SK-N-SH treated with all-trans-retinoic acid at 6 μM for 48 hours (cell line): ENCODE measurements around the gene SPATS2.

Source experiments
- ATAC-seq: fragments of 200-7000 bp; cut with Tn5 transposase; 3 replicates; pipeline ENCODE4 v1.9.1; 2020; ENCODE audit warnings: mild to moderate bottlenecking, moderate library complexity
- ARNTL ChIP-seq: fragments of 450-650 bp; formaldehyde crosslinking; IDR thresholded peaks from 2 replicates; pipeline ENCODE4 v1.5.0; 2020; ENCODE audit warnings: low read depth, mild to moderate bottlenecking, moderate library complexity, borderline replicate concordance
- BACH2 ChIP-seq: fragments of 250-450 bp; sonication (Bioruptor Pico); IDR thresholded peaks from 2 replicates; pipeline ENCODE4 v1.9.0; 2021; ENCODE audit warnings: mild to moderate bottlenecking, borderline replicate concordance
- CSDC2 ChIP-seq: fragments of 250-450 bp; sonication (Bioruptor Pico); IDR thresholded peaks from 2 replicates; pipeline ENCODE4 v1.5.0; 2020; ENCODE audit warnings: mild to moderate bottlenecking, moderate library complexity
- ESRRG ChIP-seq: fragments of 250-450 bp; sonication (Bioruptor Pico); IDR thresholded peaks from 2 replicates; pipeline ENCODE4 v1.6.1; 2021; ENCODE audit warnings: mild to moderate bottlenecking
- ISL1 ChIP-seq: fragments of 250-450 bp; sonication (Bioruptor Pico); IDR thresholded peaks from 2 replicates; pipeline ENCODE4 v2.1.2; 2022; ENCODE audit warnings: mild to moderate bottlenecking, moderate library complexity
- PPARA ChIP-seq: fragments of 250-450 bp; sonication (Bioruptor Pico); IDR thresholded peaks from 2 replicates; pipeline ENCODE4 v1.5.0; 2020; ENCODE audit warnings: mild to moderate bottlenecking, borderline replicate concordance
- RARB ChIP-seq: fragments of 250-450 bp; sonication (Bioruptor Pico); IDR thresholded peaks from 2 replicates; pipeline ENCODE4 v1.8.0; 2021; ENCODE audit warnings: mild to moderate bottlenecking, moderate library complexity
- SNAI2 ChIP-seq: fragments of 250-450 bp; sonication (Bioruptor Pico); IDR thresholded peaks from 2 replicates; pipeline ENCODE4 v1.5.0; 2020; ENCODE audit warnings: mild to moderate bottlenecking, moderate library complexity
- TCF4 ChIP-seq: fragments of 250-450 bp; sonication (Bioruptor Pico); IDR thresholded peaks from 2 replicates; pipeline ENCODE4 v1.8.0; 2021; ENCODE audit warnings: mild to moderate bottlenecking, moderate library complexity, borderline replicate concordance
- TOX ChIP-seq: fragments of 250-450 bp; sonication (Bioruptor Pico); IDR thresholded peaks from 2 replicates; pipeline ENCODE4 v1.8.0; 2021; ENCODE audit warnings: mild to moderate bottlenecking, moderate library complexity, borderline replicate concordance
- ZC3H10 ChIP-seq: fragments of 250-450 bp; sonication (Bioruptor Pico); IDR thresholded peaks from 2 replicates; pipeline ENCODE4 v1.5.1; 2021; ENCODE audit warnings: mild to moderate bottlenecking, moderate library complexity
- ZFP3 ChIP-seq: fragments of 250-450 bp; sonication (Bioruptor Pico); IDR thresholded peaks from 2 replicates; pipeline ENCODE4 v1.5.0; 2020; ENCODE audit warnings: mild to moderate bottlenecking, moderate library complexity
- ZFP30 ChIP-seq: fragments of 450-650 bp; formaldehyde crosslinking; IDR thresholded peaks from 2 replicates; pipeline ENCODE4 v1.5.0; 2022; ENCODE audit warnings: mild to moderate bottlenecking, moderate library complexity
- ZNF565 ChIP-seq: fragments of 450-650 bp; formaldehyde crosslinking; conservative IDR thresholded peaks from 2 replicates; pipeline ENCODE4 v1.5.0; 2020; ENCODE audit warnings: low read depth, mild to moderate bottlenecking, moderate library complexity
- ZNF70 ChIP-seq: fragments of 450-650 bp; formaldehyde crosslinking; IDR thresholded peaks from 2 replicates; pipeline ENCODE4 v1.5.0; 2020; ENCODE audit warnings: mild to moderate bottlenecking, moderate library complexity
- ZNF8 ChIP-seq: fragments of 450-650 bp; formaldehyde crosslinking; IDR thresholded peaks from 2 replicates; pipeline ENCODE4 v1.5.0; 2020; ENCODE audit warnings: mild to moderate bottlenecking, moderate library complexity
- TF ChIP-seq, protein P1 (sequence below): fragments of 250-450 bp; sonication (Bioruptor Pico); IDR thresholded peaks from 2 replicates; pipeline ENCODE4 v1.8.0; 2021; ENCODE audit warnings: low read depth, mild to moderate bottlenecking, moderate library complexity, borderline replicate concordance
- TF ChIP-seq, protein P2 (sequence below): fragments of 250-450 bp; sonication (Bioruptor Pico); IDR thresholded peaks from 2 replicates; pipeline ENCODE4 v1.5.0; 2020; ENCODE audit warnings: mild to moderate bottlenecking, moderate library complexity
- TF ChIP-seq, protein P3 (sequence below): fragments of 250-450 bp; sonication (Bioruptor Pico); IDR thresholded peaks from 2 replicates; pipeline ENCODE4 v1.8.0; 2020; ENCODE audit warnings: mild to moderate bottlenecking, moderate library complexity, borderline replicate concordance
- TF ChIP-seq, protein P4 (sequence below): fragments of 250-450 bp; sonication (Bioruptor Pico); IDR thresholded peaks from 2 replicates; pipeline ENCODE4 v1.5.1; 2020; ENCODE audit warnings: low read depth, mild to moderate bottlenecking, moderate library complexity

SPATS2 gene

DNA sequence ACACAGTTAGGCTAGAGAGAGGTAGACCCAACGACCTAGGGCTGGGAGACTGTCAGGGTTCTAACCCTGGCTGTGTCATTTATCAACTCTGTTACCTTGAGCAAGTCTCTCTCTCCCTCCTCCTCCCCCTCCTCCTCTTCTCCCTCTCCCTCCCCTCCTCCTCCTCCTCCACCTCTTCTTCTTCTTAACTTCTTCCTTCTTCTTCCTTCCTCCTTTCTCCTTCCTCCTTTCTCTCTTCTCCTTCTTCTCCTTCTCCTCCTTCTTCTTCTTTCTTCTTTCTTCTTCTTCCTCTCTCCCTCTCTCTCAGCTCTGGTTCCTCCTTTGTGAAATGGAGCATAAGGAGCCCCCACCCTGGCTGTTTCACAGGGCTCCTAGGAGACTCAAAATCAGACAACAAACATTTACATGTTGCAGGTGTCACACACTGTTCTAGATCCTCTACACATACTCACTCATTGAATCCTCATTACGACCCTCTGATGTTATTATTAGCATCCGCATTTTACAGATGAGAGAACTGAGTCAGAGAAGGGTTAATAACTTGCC, 169.3 kb downstream of the SPATS2 start:
- TF ChIP-seq, protein P1, sequence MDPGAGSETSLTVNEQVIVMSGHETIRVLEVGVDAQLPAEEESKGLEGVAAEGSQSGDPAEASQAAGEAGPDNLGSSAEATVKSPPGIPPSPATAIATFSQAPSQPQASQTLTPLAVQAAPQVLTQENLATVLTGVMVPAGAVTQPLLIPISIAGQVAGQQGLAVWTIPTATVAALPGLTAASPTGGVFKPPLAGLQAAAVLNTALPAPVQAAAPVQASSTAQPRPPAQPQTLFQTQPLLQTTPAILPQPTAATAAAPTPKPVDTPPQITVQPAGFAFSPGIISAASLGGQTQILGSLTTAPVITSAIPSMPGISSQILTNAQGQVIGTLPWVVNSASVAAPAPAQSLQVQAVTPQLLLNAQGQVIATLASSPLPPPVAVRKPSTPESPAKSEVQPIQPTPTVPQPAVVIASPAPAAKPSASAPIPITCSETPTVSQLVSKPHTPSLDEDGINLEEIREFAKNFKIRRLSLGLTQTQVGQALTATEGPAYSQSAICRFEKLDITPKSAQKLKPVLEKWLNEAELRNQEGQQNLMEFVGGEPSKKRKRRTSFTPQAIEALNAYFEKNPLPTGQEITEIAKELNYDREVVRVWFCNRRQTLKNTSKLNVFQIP (CRISPR knock-in tag), result no peak
- TF ChIP-seq, protein P2, sequence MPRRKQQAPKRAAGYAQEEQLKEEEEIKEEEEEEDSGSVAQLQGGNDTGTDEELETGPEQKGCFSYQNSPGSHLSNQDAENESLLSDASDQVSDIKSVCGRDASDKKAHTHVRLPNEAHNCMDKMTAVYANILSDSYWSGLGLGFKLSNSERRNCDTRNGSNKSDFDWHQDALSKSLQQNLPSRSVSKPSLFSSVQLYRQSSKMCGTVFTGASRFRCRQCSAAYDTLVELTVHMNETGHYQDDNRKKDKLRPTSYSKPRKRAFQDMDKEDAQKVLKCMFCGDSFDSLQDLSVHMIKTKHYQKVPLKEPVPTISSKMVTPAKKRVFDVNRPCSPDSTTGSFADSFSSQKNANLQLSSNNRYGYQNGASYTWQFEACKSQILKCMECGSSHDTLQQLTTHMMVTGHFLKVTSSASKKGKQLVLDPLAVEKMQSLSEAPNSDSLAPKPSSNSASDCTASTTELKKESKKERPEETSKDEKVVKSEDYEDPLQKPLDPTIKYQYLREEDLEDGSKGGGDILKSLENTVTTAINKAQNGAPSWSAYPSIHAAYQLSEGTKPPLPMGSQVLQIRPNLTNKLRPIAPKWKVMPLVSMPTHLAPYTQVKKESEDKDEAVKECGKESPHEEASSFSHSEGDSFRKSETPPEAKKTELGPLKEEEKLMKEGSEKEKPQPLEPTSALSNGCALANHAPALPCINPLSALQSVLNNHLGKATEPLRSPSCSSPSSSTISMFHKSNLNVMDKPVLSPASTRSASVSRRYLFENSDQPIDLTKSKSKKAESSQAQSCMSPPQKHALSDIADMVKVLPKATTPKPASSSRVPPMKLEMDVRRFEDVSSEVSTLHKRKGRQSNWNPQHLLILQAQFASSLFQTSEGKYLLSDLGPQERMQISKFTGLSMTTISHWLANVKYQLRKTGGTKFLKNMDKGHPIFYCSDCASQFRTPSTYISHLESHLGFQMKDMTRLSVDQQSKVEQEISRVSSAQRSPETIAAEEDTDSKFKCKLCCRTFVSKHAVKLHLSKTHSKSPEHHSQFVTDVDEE (CRISPR knock-in tag), result no peak
- TF ChIP-seq ZNF565 (CRISPR knock-in tag) (no peak), ZNF70 (CRISPR knock-in tag) (no peak)
- no peak for ATAC-seq

DNA sequence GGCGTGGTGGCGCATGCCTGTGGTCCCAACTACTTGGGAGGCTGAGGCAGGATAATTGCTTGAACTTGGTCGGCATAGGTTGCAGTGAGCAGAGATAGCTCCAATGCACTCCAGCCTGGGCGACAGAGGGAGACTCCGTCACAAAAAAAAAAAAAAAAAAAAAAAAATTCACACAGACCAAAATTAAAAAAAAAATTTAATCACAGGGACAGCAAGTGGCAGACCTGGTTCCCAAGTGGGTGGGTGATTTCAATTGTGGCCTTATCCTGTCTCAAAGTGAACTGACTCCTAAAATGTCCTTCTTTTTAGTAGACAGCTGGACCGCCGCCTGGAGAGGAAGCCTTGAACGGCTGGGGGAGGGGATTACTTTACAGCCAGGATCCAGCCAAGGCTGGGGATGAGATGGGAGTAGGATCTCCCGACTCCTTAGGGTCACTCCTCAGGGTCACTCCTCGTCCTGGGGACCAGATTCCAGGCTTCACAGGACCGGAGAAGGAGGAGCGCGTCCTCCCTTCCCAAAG, 170.0 kb downstream of the SPATS2 start:
- TF ChIP-seq SNAI2 (CRISPR knock-in tag) (no peak), ZNF70 (CRISPR knock-in tag) (no peak), ZNF8 (no peak), PPARA (no peak), ESRRG (CRISPR knock-in tag) (no peak), BACH2 (no peak), ZFP3 (no peak), ZNF565 (CRISPR knock-in tag) (no peak), ISL1 (CRISPR knock-in tag) (no peak), ARNTL (CRISPR knock-in tag) (no peak), CSDC2 (CRISPR knock-in tag) (no peak), RARB (no peak), TOX (no peak), ZFP30 (CRISPR knock-in tag) (no peak), TCF4 (CRISPR knock-in tag) (no peak), ZC3H10 (CRISPR knock-in tag) (no peak)
- TF ChIP-seq, protein P3, sequence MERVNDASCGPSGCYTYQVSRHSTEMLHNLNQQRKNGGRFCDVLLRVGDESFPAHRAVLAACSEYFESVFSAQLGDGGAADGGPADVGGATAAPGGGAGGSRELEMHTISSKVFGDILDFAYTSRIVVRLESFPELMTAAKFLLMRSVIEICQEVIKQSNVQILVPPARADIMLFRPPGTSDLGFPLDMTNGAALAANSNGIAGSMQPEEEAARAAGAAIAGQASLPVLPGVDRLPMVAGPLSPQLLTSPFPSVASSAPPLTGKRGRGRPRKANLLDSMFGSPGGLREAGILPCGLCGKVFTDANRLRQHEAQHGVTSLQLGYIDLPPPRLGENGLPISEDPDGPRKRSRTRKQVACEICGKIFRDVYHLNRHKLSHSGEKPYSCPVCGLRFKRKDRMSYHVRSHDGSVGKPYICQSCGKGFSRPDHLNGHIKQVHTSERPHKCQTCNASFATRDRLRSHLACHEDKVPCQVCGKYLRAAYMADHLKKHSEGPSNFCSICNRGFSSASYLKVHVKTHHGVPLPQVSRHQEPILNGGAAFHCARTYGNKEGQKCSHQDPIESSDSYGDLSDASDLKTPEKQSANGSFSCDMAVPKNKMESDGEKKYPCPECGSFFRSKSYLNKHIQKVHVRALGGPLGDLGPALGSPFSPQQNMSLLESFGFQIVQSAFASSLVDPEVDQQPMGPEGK (CRISPR knock-in tag), result no peak
- TF ChIP-seq, protein P2 (CRISPR knock-in tag), result no peak
- TF ChIP-seq, protein P4, sequence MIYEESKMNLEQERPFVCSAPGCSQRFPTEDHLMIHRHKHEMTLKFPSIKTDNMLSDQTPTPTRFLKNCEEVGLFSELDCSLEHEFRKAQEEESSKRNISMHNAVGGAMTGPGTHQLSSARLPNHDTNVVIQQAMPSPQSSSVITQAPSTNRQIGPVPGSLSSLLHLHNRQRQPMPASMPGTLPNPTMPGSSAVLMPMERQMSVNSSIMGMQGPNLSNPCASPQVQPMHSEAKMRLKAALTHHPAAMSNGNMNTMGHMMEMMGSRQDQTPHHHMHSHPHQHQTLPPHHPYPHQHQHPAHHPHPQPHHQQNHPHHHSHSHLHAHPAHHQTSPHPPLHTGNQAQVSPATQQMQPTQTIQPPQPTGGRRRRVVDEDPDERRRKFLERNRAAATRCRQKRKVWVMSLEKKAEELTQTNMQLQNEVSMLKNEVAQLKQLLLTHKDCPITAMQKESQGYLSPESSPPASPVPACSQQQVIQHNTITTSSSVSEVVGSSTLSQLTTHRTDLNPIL, result no peak
- TF ChIP-seq, protein P1 (CRISPR knock-in tag), result no peak
- TF ChIP-seq, all 23 proteins: peak for 0

More for the DNA sequence above, 170.0 kb downstream of the SPATS2 start:
- no peak; the same call in 2 of the 3 replicates for ATAC-seq
